22Rv1 (cell line): Measurements from ENCODE around the gene TRIM63.

ENCODE experiments used
- H3K27ac ChIP-seq: fragments of 450-650 bp; 2 replicates; pipeline ENCODE4 v1.5.1; 2017
- CTCF ChIP-seq: fragments of 450-650 bp; IDR thresholded peaks from 2 replicates; pipeline ENCODE4 v1.5.1; 2017; ENCODE audit warnings: mild to moderate bottlenecking
- ZFX ChIP-seq: fragments of 450-650 bp; IDR thresholded peaks from 2 replicates; pipeline ENCODE4 v1.6.1; 2017; ENCODE audit warnings: antibody characterized with exemption, borderline replicate concordance

TRIM63 gene

GRCh38 chr1:26069941-26070295, 2.5 kb upstream of the TRIM63 start:
- no peak for TF ChIP-seq CTCF
- no peak for TF ChIP-seq ZFX
- no peak overlapping the region for H3K27ac ChIP-seq

DNA sequence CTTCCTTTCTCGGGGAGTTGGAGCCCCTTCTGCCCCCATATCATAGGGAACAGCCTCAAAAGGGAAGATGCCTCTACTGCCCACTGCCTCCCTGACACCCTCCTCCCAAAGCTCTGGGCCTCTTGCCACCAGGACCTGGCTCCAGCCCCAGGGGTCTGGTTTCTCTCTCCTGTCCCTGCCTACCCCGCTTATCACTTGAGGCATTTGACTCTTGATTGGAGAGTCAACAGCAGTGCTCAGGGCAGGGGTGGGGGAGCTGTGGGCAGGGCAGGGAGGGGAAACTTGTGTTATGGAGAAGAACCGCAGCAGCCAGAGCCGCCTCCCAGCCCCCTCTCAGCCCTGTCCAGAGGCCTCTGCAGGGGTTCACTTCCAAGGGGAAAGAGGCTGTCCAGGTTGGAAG, 573 bp downstream of the TRIM63 start:
- TF ChIP-seq ZFX (no peak), CTCF (no peak)
- H3K27ac ChIP-seq: no peak overlapping the region

DNA sequence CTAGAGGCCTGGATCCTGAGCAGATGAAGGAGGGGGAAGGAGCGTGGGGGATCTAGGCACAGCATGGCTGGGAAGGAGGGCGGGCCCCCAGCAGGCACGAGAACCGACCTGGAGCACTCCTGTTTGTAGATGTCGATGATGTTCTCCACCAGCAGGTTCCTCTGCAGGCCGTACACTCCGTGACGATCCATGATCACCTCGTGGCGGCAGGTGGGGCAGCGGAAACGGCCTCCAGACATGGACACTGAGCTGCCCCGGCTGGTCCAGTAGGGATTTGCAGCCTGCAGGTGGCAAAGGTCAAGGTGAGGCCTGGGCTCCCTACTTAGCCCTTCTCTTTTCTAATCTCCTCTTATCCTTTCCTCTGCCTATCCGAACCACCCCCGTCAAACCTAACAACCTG, 1.3 kb downstream of the TRIM63 start:
- H3K27ac ChIP-seq: no peak overlapping the region
- TF ChIP-seq ZFX (no peak), CTCF (no peak)

- TF ChIP-seq ZFX (no peak), CTCF (no peak)
- H3K27ac ChIP-seq: no peak overlapping the region
Measured at GRCh38 chr1:26064553-26064952, 2.9 kb downstream of the TRIM63 start.

DNA sequence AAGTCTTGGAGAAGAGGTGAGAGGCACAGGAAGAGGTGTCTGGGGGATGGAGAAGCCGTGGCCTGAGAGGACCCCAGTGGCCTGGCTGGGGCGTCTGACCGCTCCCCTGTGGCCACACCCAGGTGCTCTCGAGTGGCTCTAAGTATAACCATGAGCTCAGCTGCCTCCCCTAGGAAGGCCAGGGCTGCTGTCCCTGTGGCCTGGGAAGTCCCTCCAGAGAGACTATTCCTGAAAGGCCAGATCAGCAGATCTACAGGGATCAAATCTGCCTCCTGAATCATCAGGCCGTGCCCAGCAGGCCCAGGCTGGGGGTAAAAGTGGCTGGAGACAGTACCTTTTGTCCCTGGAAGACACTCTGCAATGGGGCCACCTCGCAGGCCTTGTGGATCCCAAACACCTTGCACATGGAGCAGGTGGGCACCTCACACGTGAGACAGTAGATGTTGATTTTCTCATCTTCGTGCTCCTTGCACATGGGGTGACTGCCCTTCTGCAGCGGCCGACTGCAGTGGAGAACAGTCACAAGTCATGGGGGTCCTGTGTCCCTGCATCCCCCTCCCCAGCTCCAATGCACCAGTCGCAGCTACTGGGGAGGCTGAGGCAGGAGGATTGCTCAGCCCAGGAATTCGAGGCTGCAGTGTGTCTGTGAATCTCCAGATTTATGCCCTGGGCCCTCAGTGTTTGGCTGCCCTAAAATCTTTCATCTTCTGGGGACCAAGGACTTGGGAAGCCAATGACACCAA, 6.4 kb downstream of the TRIM63 start:
- no peak overlapping the region for H3K27ac ChIP-seq
- TF ChIP-seq ZFX (no peak), CTCF (no peak)

DNA sequence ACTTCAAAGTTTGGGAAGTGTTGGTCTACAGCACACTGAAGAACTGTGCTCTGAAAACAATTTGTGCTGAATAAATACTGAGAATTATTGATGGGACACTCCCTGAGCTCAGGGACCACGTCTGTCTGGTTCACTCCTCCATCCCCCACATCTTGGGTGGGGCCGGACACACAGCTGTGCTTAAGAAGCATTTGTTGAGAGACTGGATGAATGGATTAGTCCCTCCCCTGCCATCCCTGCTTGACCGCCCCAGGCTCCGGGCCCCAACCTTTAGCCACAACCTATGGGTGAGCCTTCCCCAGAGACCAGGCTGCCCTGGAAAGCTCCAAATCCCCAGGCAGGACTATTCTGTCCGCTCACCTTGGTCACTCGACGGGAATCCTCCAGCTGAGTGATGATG, 7.5 kb downstream of the TRIM63 start:
- no peak for TF ChIP-seq ZFX
- no peak overlapping the region for H3K27ac ChIP-seq

DNA sequence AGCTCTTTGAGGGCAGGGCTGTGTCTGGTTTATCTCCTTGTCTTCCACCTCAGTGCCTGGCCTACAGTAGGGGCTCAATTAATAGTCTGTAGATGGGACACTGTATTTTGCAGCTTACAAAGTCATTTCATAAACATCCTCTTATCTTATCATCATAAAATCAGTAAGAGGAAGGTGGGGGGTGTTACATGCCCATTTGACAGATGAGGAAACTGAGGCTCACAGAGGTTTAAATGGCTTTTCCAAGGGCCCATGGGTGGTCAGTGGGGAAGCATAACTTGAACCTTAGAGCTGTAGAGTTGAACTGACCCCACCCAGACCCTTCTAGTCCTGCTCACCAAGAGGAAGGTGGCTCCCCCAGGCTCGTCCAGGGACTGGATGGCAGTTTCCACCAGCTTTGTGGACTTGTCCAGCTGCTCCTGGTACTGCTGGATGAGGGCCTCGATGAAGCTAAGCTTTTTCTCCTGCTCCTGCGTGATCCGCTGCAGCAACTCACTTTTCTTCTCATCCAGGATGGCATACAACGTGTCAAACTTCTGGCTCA, 9.3 kb downstream of the TRIM63 start:
- TF ChIP-seq CTCF (no peak), ZFX (no peak)

GRCh38 chr1:26057189-26057588, 10.2 kb downstream of the TRIM63 start:
- no peak overlapping the region for H3K27ac ChIP-seq
- TF ChIP-seq ZFX: no peak
- no peak for TF ChIP-seq CTCF

More for the DNA sequence above, 9.3 kb downstream of the TRIM63 start:
- no peak overlapping the region for H3K27ac ChIP-seq
